T-helper 1 cell treated with Interleukin-12 subunit alpha and Interleukin-12 subunit beta and Interleukin-4 antibody, amounts not matched to agents 30 μg/mL and 1 μg/mL, for 36 hours (primary cell): ENCODE results near the gene PATL2.
"Not testable (repeated sequence)": the region's sequence is repeated elsewhere in the genome, so short reads cannot be mapped to it uniquely, and the experiment has no call there.

ENCODE experiments used
- H3K27ac Mint-ChIP-seq: one replicate; pipeline ENCODE4 v1.8.0; 2021; ENCODE audit warnings: mild to moderate bottlenecking, mixed read lengths
- H3K27me3 Mint-ChIP-seq: one replicate; pipeline ENCODE4 v1.8.0; 2021; ENCODE audit warnings: low read depth, mixed read lengths
- H3K36me3 Mint-ChIP-seq: one replicate; pipeline ENCODE4 v1.8.0; 2021; ENCODE audit warnings: low read depth, mixed read lengths
- H3K4me1 Mint-ChIP-seq: one replicate; pipeline ENCODE4 v1.8.0; 2021; ENCODE audit warnings: low read depth, mixed read lengths
- H3K4me3 Mint-ChIP-seq: one replicate; pipeline ENCODE4 v1.8.0; 2021; ENCODE audit warnings: mild to moderate bottlenecking, moderate library complexity, mixed read lengths
- H3K9me3 Mint-ChIP-seq: one replicate; pipeline ENCODE4 v1.8.0; 2021; ENCODE audit warnings: mixed read lengths

PATL2 gene

GRCh38 chr15:44712346-44713005 is 1.4 kb upstream of the PATL2 start:
- Mint-ChIP-seq H3K27ac (peak overlapping the region; percentile 99), H3K27me3 (no peaks in the 10 kb centered on the region), H3K9me3 (no peaks in the 10 kb centered on the region), H3K4me3 (peak overlapping the region; percentile 89), H3K4me1 (peaks cover 56% of the 10 kb centered on the region), H3K36me3 (peaks cover 71% of the 10 kb centered on the region)

- H3K27me3 Mint-ChIP-seq: no peaks in the 10 kb centered on the region
- peak overlapping the region; percentile 99 for H3K27ac Mint-ChIP-seq
- H3K4me3 Mint-ChIP-seq: peak overlapping the region; percentile 89
- peaks cover 50% of the 10 kb centered on the region for H3K4me1 Mint-ChIP-seq
- H3K36me3 Mint-ChIP-seq: peaks cover 65% of the 10 kb centered on the region
- no peaks in the 10 kb centered on the region for H3K9me3 Mint-ChIP-seq
These were observed 721 bp upstream of the PATL2 start for GRCh38 chr15:44711743-44712345.

- H3K4me3 Mint-ChIP-seq: peak overlapping the region; percentile 89
- peak overlapping the region; percentile 99 for H3K27ac Mint-ChIP-seq
- H3K9me3 Mint-ChIP-seq: peaks cover 1% of the 10 kb centered on the region
- peaks cover 41% of the 10 kb centered on the region for H3K4me1 Mint-ChIP-seq
- no peaks in the 10 kb centered on the region for H3K27me3 Mint-ChIP-seq
- H3K36me3 Mint-ChIP-seq: peaks cover 55% of the 10 kb centered on the region
These were observed 657 bp downstream of the PATL2 start for GRCh38 chr15:44710236-44711095.

DNA sequence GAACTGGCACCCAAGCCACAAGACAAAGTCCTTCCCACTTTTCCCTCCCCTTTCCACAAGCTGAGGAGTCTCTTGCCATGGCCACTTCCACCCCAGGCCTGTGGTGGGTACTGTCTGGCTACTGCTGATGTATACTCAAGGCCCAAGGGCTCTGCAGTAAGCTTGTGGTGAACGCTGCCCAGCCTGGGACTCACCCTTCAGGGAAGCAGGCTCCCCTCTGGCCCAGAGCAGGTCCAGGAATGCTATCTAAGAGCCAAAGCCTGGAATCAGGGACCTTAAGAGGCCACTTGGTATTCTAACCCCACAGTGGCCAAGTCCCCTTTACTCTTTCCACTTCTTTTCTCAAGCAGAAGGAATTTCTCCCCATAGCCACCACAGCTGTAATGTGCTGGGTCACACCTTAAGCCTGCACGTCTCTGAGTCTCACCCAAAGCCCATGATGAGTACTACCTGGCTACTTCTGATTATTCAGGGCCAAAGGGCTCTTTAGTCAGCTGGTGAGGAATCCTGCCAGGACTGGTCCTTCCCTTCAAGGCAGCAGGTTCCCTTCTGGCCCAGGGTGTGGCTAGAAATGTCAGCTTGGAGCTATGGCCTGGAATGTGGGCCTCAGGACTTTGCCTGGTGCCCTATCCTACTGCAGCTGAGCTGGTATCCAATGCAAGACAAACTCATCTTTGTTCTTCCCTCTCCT is 4.0 kb downstream of the PATL2 start:
- peaks cover 30% of the 10 kb centered on the region for H3K4me1 Mint-ChIP-seq
- no peaks in the 10 kb centered on the region for H3K27me3 Mint-ChIP-seq
- H3K9me3 Mint-ChIP-seq: peaks cover 29% of the 10 kb centered on the region
- no peak overlapping the region for H3K27ac Mint-ChIP-seq
- peaks cover 45% of the 10 kb centered on the region for H3K36me3 Mint-ChIP-seq
- no peak overlapping the region for H3K4me3 Mint-ChIP-seq

GRCh38 chr15:44706401-44706800 is 4.7 kb downstream of the PATL2 start:
- Mint-ChIP-seq H3K36me3 (peaks cover 45% of the 10 kb centered on the region), H3K27me3 (no peaks in the 10 kb centered on the region), H3K27ac (no peak overlapping the region), H3K4me1 (peaks cover 32% of the 10 kb centered on the region), H3K4me3 (no peak overlapping the region), H3K9me3 (peaks cover 35% of the 10 kb centered on the region)

- no peaks in the 10 kb centered on the region for H3K27me3 Mint-ChIP-seq
- peaks cover 30% of the 10 kb centered on the region for H3K4me1 Mint-ChIP-seq
- no peak overlapping the region for H3K4me3 Mint-ChIP-seq
- peaks cover 36% of the 10 kb centered on the region for H3K9me3 Mint-ChIP-seq
- H3K36me3 Mint-ChIP-seq: peaks cover 43% of the 10 kb centered on the region
- H3K27ac Mint-ChIP-seq: no peak overlapping the region
These were observed 5.1 kb downstream of the PATL2 start for GRCh38 chr15:44705986-44706385.

DNA sequence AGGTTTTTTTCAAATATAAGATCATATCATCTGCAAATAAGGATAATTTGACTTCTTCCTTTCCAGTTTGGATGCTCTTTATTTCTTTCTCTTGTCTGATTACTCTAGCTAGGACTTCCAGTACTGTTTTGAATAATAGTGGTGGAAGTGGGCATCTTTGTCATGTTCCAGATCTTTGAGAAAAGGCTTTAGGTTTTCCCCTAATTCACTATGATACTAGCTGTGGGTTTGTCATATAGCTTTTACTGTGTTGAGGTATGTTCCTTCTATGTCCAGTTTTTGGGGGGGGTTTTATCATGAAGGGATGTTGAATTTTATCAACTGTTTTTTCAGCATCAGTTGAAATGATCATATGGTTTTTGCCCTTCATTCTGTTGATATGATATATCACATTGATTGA is 10.4 kb downstream of the PATL2 start:
- peaks cover 35% of the 10 kb centered on the region for H3K36me3 Mint-ChIP-seq
- peaks cover 20% of the 10 kb centered on the region for H3K27me3 Mint-ChIP-seq
- peaks cover 47% of the 10 kb centered on the region for H3K9me3 Mint-ChIP-seq
- H3K27ac Mint-ChIP-seq: peak overlapping the region; percentile 5
- H3K4me3 Mint-ChIP-seq: not testable (repeated sequence)
- H3K4me1 Mint-ChIP-seq: peaks cover 14% of the 10 kb centered on the region

DNA sequence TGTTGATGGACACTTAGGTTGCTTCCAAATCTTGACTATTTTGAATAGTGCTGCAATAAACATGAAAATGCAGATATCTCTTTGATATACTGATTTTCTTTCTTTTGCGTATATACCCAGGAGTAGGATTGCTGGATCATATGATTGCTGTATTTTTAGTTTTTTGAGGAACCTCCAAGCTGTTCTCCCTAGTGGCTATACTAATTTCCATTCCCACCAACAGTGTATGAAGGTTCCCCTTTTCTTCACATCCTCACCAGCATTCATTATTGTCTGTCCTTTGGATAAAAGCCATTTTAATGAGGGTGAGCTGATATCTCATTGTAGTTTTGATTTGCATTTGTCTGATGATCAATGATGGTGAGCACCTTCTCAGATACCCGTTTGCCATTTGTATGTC is 12.5 kb downstream of the PATL2 start:
- Mint-ChIP-seq H3K36me3 (peaks cover 27% of the 10 kb centered on the region), H3K4me3 (no peak overlapping the region), H3K4me1 (peaks cover 17% of the 10 kb centered on the region), H3K27me3 (peaks cover 20% of the 10 kb centered on the region), H3K27ac (no peak overlapping the region), H3K9me3 (peaks cover 32% of the 10 kb centered on the region)

GRCh38 chr15:44697014-44697413 is 14.1 kb downstream of the PATL2 start:
- H3K4me1 Mint-ChIP-seq: peaks cover 17% of the 10 kb centered on the region
- peaks cover 20% of the 10 kb centered on the region for H3K27me3 Mint-ChIP-seq
- no peak overlapping the region for H3K27ac Mint-ChIP-seq
- H3K9me3 Mint-ChIP-seq: peaks cover 17% of the 10 kb centered on the region
- no peak overlapping the region for H3K4me3 Mint-ChIP-seq
- peaks cover 20% of the 10 kb centered on the region for H3K36me3 Mint-ChIP-seq

- Mint-ChIP-seq H3K27ac (no peak overlapping the region), H3K4me3 (no peak overlapping the region), H3K36me3 (peaks cover 8% of the 10 kb centered on the region), H3K4me1 (peaks cover 11% of the 10 kb centered on the region), H3K27me3 (peaks cover 16% of the 10 kb centered on the region), H3K9me3 (peaks cover 5% of the 10 kb centered on the region)
These were observed 15.8 kb downstream of the PATL2 start for GRCh38 chr15:44695294-44695693.

DNA sequence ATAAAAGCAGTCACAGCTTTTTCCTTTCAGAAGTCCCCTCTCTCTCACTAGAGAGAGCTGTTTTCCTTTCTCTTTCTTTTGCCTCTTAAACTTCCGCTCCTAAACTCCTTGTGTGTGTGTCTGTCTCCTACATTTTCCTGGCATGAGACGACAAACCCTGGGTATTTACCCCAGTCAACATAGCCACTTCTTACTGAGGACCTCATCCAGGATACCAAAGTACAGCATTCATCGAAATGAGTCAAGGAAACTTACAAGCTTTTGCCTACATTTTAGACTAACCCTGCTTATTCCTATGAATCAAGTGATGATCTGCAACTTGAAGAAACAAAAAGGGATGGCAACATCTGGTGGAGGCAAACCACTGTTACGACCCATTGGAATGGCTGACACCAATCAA is 16.7 kb downstream of the PATL2 start:
- Mint-ChIP-seq H3K36me3 (peaks cover 8% of the 10 kb centered on the region), H3K4me1 (peaks cover 12% of the 10 kb centered on the region), H3K27ac (peak overlapping the region; percentile 49), H3K4me3 (no peak overlapping the region), H3K9me3 (peaks cover under 1% of the 10 kb centered on the region), H3K27me3 (peaks cover 16% of the 10 kb centered on the region)

DNA sequence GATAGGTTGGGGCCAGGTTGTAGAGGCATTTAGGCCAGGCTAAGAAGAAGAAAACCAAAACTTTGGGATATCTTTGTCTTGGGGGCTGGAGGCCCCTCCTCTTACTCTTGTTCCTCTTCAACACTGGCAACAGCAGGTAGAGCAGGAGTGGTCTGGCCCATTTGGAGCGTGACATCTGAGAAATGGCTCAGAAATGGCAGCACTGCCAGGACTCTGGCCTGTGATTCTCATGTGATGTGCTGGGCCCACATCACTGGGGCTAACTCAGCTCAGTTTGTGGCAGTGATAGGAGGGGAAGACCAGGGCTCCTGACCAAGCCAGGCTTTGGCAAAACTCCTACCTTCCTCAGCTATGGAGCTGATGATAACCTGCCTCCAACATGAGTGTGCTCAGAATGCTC is 18.5 kb downstream of the PATL2 start:
- Mint-ChIP-seq H3K27me3 (peaks cover 9% of the 10 kb centered on the region), H3K36me3 (peaks cover 22% of the 10 kb centered on the region), H3K27ac (no peak overlapping the region), H3K4me3 (no peak overlapping the region), H3K9me3 (peaks cover 16% of the 10 kb centered on the region), H3K4me1 (peaks cover 21% of the 10 kb centered on the region)

- H3K4me3 Mint-ChIP-seq, H3K27ac Mint-ChIP-seq, H3K27me3 Mint-ChIP-seq: not testable (repeated sequence)
- Mint-ChIP-seq H3K4me1 (peaks cover 29% of the 10 kb centered on the region), H3K36me3 (peaks cover 39% of the 10 kb centered on the region), H3K9me3 (peaks cover 37% of the 10 kb centered on the region)
These were observed 20.9 kb downstream of the PATL2 start for GRCh38 chr15:44690245-44690644.

DNA sequence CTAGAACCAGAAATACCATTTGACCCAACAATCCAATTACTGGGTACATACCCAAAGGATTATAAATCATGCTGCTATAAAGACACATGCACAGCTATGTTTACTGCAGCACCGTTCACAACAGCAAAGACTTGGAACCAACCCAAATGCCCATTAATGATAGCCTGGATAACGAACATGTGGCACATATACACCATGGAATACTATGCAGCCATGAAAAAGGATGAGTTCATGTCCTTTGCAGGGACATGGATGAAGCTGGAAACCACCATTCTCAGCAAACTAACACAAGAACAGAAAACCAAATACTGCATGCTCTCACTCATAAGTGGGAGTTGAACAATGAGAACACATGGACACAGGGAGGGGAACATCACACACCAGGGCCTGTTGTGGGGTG is 21.8 kb downstream of the PATL2 start:
- H3K27ac Mint-ChIP-seq: peak overlapping the region; percentile 20
- H3K27me3 Mint-ChIP-seq, H3K4me3 Mint-ChIP-seq: not testable (repeated sequence)
- peaks cover 41% of the 10 kb centered on the region for H3K36me3 Mint-ChIP-seq
- peaks cover 44% of the 10 kb centered on the region for H3K9me3 Mint-ChIP-seq
- H3K4me1 Mint-ChIP-seq: peaks cover 27% of the 10 kb centered on the region
